ENCODE measurements around the gene NTF4. TPM values are rescaled to one million over a fixed set of nuclear protein-coding genes. Genes with fewer than 3 reads are reported as not detected.

Gene NTF4
- total and polyA plus RNA-seq, 4 donors: 2.1 to 5.2 (median 2.8) TPM

DNA sequence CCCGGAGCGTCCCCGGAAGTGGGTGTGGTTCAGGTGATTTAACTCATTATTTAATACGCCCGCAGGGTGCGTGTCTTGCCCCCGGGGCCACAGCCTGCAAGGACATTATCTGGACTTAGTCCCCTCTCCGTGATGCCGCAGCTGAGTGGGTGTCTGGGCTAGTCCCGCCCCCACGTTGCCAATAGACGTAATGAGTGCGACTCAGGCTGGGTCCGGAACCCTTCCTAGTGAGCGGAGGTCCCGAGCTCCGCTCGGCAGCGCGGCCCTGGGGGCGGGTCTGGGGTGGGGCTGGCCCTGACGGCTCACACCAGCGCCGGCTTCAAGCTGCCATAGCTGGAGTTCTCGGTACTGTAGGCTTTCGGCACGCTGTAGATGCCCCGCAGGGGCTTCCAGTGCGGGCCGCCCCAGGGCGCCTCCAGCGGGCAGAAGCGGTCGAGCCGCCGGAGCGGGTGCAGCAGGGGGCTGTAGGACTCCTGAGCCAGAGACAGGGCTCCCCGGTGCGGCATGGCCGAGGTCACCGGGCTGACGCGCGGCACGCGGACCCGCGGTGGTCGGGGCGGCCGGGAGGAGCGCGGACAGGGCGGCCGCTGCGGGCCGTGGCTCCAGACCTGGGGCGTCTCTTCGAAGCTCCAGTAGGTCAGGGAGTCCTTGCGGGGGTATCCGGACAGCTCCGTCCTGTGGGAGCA is 46.8 kb downstream of the NTF4 start:
- H3K4me1 ChIP-seq (ENCODE audit: control insufficient read depth in 5 of 5, insufficient read depth in 5 of 5, low read length in 5 of 5): peaks cover 0 to 19% (median 4%) of the 10 kb centered on the region in 5 donors
- no peak for TF ChIP-seq CTCF (IDR thresholded peaks at IDR 0.05; ENCODE audit: control extremely low read depth, extremely low read depth)
- no peak overlapping the region for H3K27ac ChIP-seq (ENCODE audit: low read depth in 1 of 2, low read length in 1 of 2)
- ATAC-seq (ENCODE audit: insufficient read depth, low FRiP score) (peak; percentile 35), DNase-seq (peak; percentile 49 to 63 (median 57))
- 0 to 1% methylated on average over 62 of the region's 62 CpGs for WGBS, 2 donors
- H3K36me3 ChIP-seq (ENCODE audit: control insufficient read depth in 4 of 4, insufficient read depth in 4 of 4, low read length in 4 of 4): peaks cover 7 to 27% (median 9%) of the 10 kb centered on the region in 4 donors
- H3K9ac ChIP-seq (ENCODE audit: insufficient read depth in 1 of 2, low read length in 2 of 2): no peak overlapping the region
- H3K27me3 ChIP-seq (ENCODE audit: control insufficient read depth in 3 of 3, insufficient read depth in 3 of 3, low read length in 2 of 3): peaks cover 0 to 30% (median 15%) of the 10 kb centered on the region in 3 donors
- peak overlapping the region; percentile 10 for H3K4me3 ChIP-seq
- no peaks in the 10 kb centered on the region for H3K9me3 ChIP-seq (ENCODE audit: control insufficient read depth in 4 of 4, insufficient read depth in 3 of 4, low read length in 3 of 4)

DNA sequence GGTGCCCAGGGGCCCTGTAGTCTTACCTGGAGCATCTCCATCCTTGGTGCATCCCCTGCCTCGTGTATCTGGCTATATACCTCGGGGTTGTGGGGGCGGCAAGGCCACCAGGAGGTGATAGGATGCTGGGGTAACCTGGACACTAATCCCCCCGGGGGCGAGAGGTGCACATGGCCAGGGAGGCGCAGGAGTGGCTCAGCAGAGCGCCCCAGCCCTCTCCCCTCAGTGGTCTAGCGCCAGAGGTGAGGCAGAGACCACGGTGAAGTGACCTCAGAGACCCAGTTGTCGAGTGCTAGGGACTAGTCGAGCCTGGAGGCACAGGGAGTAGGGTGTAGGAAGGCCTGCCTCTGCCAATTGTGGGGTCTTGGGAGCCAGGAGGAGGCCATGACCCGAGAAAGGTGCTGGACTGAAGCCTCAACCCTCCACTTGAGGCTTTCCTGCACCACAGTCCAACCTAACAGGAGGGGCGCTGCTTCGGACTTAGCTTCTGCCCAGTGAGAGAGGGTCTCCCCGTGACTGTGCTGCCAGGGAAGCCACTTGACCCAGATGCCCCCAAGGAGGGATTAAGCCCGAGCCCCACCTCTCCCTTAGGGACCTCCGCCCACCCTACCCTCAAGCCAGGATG is 47.5 kb downstream of the NTF4 start, which contains the start of gene LHB:
Gene LHB, minus strand, starts transcription at position 51 of the 625 bp plus-strand sequence. Its CDS starts 10 bp downstream, at position 41.
- DNase-seq: no peak
- H3K27me3 ChIP-seq (ENCODE audit: control insufficient read depth in 3 of 3, insufficient read depth in 3 of 3, low read length in 2 of 3): peaks cover 0 to 30% (median 15%) of the 10 kb centered on the region in 3 donors
- peak within 1 kb of the TSS; percentile 10 for H3K4me3 ChIP-seq
- 67 to 72% methylated on average over 16 to 17 of the region's 17 CpGs for WGBS, 2 donors
- no peak for TF ChIP-seq CTCF (IDR thresholded peaks at IDR 0.05; ENCODE audit: control extremely low read depth, extremely low read depth)
- no peaks in the 10 kb centered on the region for H3K9me3 ChIP-seq (ENCODE audit: control insufficient read depth in 4 of 4, insufficient read depth in 3 of 4, low read length in 3 of 4)
- no peak for ATAC-seq (ENCODE audit: insufficient read depth, low FRiP score)
- H3K4me1 ChIP-seq (ENCODE audit: control insufficient read depth in 5 of 5, insufficient read depth in 5 of 5, low read length in 5 of 5): peaks cover 0 to 19% (median 4%) of the 10 kb centered on the region in 5 donors
- peaks cover 8 to 31% (median 12%) of the 10 kb centered on the region in 4 donors for H3K36me3 ChIP-seq (ENCODE audit: control insufficient read depth in 4 of 4, insufficient read depth in 4 of 4, low read length in 4 of 4)
- no peak within 1 kb of the TSS for H3K27ac ChIP-seq (ENCODE audit: low read depth in 1 of 2, low read length in 1 of 2)
- H3K9ac ChIP-seq (ENCODE audit: insufficient read depth in 1 of 2, low read length in 2 of 2): no peak within 1 kb of the TSS

GRCh38 chr19:49016067-49016839 is 48.4 kb downstream of the NTF4 start:
- ATAC-seq (ENCODE audit: insufficient read depth, low FRiP score) (no peak), DNase-seq (no peak)
- Histone ChIP-seq H3K4me3 (no peak overlapping the region), H3K36me3 (ENCODE audit: control insufficient read depth in 4 of 4, insufficient read depth in 4 of 4, low read length in 4 of 4) (peaks cover 8 to 40% (median 12%) of the 10 kb centered on the region in 4 donors), H3K9me3 (ENCODE audit: control insufficient read depth in 4 of 4, insufficient read depth in 3 of 4, low read length in 3 of 4) (no peaks in the 10 kb centered on the region), H3K4me1 (ENCODE audit: control insufficient read depth in 5 of 5, insufficient read depth in 5 of 5, low read length in 5 of 5) (peaks cover 0 to 19% (median 4%) of the 10 kb centered on the region in 5 donors), H3K27ac (ENCODE audit: low read depth in 1 of 2, low read length in 1 of 2) (no peak overlapping the region), H3K27me3 (ENCODE audit: control insufficient read depth in 3 of 3, insufficient read depth in 3 of 3, low read length in 2 of 3) (peaks cover 0 to 27% (median 10%) of the 10 kb centered on the region in 3 donors), H3K9ac (ENCODE audit: insufficient read depth in 1 of 2, low read length in 2 of 2) (no peak overlapping the region)
- TF ChIP-seq CTCF (IDR thresholded peaks at IDR 0.05; ENCODE audit: control extremely low read depth, extremely low read depth): no peak
- 95 to 97% methylated on average over 25 to 26 of the region's 29 CpGs for WGBS, 2 donors
